ENCODE results near the gene NHEJ1.

NHEJ1 gene

DNA sequence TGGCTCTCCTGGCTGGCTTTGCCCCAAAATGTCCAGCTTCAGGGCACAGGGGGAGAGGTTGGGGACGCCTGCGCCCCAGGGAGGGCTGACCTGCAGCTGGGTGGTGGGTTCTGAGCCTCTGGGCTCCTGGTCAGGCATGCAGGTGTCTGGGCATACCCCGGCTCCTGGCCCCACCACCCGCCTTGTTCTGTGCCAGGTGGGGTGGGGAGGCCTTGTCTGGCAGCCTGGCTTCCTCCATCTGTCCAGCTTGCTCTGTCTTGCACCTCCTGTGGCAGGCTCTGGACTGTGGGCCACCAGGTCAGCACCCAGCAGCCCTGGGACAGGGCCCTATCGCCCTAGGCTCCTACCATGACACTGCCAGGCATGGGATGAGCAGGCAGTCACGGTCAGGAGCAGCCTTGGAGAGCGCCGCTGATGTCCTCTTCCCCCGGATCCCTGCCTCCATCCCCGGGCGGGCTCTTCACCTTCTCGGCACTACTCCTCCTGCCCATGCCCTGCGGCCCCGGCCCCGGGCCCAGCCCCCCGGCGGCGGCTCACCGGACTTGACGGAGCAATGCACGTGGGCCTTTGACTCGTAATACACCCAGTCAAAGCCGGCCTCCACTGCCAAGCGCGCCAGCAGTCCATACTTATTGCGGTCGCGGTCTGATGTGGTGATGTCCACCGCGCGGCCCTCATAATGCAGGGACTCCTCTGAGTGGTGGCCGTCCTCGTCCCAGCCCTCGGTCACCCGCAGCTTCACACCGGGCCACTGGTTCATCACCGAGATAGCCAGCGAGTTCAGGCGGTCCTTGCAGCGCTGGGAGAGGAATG is 103.5 kb downstream of the NHEJ1 start:
- DNase-seq: no peak

DNA sequence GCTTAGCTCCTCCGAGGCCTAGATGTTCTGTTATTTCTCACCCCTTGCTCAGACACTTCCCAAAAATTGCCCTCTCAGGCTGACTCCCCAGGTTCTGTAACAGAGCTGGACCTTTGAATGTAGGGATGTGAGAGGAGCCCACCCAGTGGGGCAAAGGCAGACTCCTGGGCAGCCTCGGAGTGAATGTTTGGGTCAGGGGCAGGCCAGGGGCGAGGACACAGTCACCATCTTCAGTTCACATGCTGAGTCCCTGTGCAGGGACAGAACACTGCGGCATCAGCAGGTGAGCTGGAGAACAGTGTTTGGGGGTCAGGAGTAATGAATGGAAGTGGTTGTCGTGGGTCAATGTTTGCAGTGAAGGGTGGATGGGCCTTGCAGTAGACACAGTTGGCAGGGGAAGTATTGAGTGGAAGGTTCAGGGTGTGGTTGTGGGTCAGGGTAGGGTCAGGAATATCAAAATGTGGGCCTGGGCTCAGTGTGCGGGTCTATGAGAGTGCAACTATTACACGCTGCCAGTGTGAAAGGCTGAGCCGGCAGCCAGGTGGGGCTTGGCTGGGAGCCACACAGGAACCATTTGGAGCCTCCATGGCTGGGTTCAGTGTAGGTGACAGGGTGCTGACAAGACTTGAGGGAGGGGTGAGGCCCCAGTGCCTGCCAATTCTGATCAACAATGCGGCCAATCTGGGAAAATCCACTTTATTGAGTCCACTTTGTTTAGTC is 104.3 kb downstream of the NHEJ1 start:
- no peak for DNase-seq

DNA sequence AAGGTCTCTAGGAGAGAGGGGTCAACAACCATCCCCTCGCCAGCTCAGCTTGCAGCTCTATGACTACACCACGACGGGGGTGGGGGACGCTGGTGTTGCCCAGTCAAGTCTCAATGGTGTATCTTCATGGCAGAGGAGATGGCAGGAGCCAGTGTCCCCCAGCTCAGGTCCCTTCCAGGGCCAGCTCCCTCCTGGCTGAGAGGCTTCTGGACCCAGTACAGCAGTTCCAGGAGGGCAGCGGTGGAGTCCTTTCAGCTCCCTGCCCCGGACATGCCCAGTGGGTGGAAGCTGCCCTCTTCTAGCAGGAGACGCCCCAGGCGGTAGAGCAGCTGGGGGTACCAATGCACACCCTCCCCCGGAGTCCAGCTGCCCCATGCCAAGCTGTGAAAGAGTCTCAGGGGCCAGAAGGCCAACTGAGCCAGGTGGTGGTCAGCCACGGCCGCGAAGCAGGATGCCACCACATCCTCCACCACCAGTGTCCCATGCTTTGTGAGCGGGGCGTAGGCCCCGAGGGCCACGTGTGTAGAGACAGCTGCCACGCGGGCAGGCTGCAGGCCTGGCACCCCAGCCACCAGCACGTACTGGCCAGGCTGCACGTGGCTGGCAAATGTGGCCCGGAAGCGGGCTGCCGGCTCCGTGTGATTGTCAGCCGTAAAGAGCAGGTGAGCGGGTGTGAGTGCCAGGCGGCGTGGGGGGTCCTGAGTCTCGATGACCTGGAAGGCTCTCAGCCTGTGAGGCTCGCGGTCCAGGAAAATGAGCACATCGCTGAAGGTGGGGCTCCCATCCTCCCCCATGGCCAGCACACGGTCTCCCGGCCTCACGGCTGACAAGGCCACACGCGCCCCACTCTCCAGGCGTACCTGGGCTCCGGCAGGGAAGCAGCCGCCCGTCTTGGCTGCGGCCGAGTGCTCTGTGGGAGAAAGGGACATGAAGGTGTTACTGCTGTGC is 105.4 kb downstream of the NHEJ1 start:
- no peak for DNase-seq

DNA sequence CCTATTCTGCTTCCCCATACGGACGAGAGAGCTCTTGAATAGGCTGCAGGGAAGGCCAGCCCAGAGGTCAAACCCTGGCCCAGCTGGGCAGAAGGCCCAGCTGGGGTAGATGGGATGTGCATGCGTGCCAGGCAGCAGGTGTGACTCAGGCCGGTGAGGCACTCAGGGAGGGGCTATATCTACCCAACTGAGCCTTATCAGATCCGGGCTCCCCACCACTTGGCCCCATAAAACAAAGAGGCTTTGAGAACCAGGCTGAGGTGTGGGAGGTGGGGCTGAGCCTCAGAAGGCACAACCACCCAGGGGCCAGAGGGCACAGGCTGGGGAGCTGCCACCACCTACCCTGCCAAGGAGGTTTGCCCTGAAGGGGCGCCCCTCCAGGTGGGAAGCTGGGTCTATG is 111.3 kb downstream of the NHEJ1 start:
- DNase-seq: no peak

DNA sequence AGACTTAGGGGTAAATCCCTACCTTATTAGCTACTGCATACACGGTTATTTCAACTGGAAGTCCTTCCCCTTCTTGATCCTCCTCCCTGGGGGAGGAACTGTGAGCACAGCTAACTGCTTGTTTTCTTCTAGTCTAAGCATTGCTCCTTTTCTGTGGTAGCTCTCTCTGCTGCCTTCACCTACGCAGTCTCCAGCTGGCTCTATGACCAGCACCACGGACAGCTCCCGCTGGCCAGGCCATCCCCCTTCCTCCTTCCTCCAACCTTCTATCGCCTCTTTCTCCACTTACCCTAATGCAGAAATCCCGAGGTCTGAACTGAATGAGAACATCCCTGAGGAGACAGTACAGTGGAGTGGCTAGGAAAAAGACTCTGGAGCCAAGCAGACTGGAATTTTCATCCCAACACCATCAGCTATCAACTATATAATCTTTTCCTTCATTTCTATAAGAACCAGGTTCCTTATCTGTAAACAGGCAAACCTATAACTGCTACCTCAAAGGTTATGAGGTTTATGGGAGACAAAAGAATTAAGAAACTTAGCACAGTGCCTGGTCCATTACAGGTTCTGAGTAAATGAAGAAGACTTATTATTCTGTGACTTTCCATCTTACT is 114.6 kb downstream of the NHEJ1 start:
- no peak for DNase-seq

DNA sequence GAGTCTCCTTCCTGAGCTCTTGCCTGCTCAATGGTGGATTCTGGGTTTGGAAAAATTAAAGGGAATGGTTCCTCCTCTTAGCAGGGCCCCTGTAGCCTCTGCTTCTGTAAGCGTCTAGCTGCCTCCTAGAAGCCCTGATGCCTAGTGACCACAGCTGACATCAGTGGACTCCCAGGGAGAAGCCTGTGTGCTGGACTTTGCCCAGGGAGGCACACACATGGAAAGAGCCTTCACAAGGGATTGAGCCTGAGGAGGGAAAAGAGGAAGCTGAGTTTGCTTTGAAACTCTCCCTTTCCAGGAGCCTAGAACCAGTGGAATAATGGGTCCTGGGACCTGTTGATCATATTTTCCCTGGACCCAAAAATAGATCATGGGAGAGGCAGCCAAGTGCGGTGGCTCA is 117.9 kb downstream of the NHEJ1 start:
- no peak for DNase-seq

DNA sequence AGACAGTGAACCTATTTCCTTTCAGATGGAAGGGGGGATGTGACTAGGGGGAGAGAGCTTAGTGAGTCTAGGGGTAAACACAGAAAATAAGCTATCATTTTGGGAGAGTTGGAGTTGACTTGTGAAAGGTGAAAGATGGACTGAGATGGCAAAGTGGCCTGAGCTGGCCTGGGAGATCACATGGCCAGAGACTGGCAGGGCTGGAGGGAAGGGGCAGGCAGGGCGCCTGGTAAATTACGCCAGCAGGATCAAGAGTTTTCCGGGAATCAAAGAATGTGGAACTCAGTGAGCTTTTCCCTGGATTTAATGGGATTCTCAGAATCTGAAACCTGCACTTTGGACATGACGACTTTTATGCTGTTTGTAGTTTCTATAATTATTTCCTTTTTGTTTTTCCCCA is 118.5 kb downstream of the NHEJ1 start:
- no peak for DNase-seq

DNA sequence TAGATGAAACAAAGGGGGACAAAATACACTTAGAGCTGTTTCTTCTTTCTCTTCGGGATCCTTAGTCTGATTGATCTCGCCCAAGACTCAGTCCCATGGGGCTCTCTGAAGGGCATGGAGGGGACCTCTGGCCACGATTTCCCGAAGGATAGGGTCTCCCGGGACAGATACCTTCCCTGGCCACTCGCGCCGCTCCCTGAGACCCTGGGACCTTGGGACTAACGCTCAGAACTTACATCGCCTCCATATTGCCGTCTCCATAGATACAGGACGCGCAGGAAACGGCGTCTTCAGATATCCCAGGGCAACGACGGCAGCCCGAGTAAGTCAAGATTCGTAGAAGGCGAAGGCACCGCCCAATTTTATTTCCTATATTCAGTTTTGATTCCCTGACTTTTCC is 119.4 kb downstream of the NHEJ1 start, which contains the start of gene CFAP65:
Gene CFAP65, minus strand, starts transcription at position 265 of the 400 bp plus-strand sequence. CDS start 2,468 bp downstream, outside the sequence.
- no peak for DNase-seq

DNA sequence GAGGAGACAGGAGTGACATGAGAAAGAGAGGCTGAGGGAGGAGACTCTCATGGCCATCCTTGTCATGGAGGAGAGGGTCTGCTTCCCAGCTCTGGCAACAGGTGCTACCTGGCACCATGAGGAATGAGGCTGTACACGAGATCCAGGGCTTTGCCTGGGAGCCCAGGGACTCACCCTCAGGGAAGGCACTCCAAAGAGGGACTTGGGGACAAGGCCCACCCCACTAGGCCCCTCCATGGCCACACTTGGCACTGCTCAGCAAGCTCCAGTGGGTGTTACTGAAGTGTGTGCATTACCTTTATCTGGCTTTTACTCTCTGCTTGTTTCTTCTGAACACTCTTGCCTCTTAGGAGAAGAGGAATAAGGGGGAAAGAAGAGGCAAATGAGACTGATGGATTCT is 122.0 kb downstream of the NHEJ1 start:
- DNase-seq: no peak

DNA sequence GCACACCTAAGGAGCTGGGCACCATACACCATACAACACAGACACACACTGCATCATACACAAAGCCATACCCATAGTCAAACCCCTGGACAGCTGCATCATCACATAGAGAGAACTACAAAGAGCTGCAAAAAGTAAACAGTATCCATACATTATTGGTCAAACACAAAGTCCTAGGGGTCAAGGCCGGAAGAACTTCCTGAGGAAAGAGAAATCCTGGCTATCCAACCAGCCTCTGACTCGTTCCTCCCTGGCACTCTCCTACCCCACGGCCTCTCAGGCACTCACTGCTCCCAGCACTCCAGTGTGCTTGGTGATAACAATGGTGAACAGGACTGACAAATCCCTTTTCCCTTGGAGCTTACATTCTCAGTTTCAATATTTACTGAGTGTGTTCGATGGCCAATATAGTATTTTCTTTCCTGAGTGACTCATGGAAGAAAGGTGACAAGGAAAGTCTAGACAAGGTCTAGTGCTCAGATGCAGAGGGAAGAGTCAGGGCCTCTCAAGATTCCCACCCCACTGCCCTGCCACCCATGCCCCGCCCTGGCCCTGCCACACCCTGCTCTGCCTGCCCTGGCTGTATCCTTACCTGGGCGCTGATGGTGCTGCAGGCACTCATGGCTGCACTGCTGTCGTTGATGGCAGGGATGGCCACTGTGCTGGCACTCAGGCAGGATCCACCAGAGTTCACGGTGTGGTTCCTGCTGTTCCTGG is 122.7 kb downstream of the NHEJ1 start:
- no peak for DNase-seq

DNA sequence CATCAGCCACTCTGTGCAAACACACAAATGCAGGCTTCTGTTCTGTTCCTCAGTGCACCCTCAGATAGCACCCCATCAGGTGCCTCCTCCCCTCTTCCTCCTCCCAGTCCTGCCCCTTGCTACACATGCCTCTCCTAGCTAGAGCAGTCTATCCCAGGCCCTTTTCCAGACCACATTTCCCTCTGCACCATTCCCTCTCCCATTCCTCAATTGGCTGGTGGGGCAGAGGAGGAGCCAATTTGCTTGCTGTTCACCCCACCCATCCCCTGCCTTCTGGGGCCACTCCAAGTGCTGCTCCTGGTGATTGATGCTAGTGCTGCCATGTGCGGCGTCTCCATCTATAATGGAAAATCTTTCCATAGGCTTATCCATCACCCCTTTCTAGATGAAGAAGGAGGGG is 124.7 kb downstream of the NHEJ1 start:
- no peak for DNase-seq

DNA sequence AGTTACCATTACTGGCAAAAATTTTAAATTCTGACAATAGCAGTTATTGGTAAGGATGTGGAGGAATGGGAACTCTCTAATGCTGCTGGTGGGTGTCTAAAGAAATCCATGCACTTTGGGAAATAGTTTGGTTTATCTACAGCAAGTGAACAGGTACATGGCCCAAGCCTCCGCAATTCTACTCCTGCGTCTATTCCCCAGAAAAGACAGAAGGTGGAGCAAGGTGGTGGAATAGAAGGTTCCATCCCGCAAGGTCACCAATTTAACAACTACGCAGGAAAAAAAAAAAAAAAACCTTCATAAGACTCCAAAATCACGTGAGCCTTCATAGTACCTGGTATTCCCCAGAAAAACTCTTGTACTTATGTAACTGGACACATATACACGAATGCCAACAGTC is 125.8 kb downstream of the NHEJ1 start:
- no peak for DNase-seq

DNA sequence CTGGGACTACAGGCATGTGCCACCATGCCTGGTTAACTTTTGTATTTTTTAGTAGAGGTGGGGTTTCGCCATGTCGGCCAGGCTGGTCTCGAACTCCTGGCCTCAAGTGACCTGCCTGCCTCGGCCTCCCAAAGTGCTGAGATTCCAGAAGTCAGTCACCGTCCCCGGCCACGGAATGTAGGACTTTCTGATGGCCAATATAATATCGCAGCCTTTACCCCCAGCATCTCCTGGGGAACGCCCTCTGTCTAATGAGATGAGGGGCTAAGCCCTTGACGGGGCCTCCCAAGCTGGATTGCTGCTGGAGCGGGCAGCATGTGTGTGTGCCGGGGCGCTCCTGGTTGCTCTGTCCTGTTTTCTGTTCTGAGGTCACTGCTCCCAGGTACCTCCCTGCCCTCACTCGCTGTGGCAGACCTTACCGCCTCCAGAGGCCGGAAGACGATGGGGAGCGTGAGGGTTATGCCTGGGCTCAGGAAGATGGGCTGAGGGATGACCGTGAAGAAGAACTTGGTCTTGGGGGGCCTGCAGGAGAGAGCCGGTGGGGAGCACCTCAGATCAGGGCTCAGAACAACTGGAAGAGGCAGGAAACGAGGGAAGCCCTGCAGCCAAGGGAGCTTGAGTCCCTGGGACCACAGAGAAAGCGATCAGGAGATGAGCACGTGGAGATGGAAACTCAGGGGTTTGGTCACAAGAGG is 128.4 kb downstream of the NHEJ1 start:
- DNase-seq: no peak

DNA sequence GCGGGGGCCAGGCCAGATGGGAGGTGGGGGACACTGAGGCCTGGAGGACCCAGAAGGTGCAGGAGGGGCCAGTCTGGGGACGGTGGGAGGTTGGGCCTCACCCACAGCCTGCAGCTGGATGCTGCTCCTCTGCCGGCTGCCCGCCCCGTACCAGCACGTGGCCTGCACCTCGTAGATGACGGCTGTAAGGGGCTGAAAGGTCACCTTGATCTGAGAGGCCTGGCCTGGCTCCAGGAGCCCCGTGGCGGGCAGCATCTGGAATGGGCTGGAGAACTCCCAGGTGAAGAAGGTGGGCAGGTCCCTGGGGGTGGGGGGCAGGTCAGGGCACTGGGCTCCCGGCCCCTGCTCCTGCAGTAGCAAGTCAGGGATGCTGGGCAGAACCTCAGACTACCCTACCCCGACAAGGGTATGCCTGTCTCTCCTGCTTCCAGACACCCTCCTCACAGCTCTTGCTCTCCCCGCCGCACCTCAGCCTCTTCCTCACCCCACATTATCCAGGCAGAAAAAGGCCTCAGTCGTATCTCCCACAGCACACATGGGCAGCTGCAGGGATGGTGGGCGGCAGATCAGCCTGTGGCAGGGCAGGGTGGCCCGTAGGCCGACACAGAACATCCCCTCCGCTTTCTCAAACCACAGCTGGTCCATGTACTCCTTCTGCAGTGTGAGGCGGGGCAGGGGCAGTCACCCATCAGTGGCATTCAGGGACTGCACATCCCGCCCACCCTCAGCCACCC is 129.4 kb downstream of the NHEJ1 start:
- no peak for DNase-seq

DNA sequence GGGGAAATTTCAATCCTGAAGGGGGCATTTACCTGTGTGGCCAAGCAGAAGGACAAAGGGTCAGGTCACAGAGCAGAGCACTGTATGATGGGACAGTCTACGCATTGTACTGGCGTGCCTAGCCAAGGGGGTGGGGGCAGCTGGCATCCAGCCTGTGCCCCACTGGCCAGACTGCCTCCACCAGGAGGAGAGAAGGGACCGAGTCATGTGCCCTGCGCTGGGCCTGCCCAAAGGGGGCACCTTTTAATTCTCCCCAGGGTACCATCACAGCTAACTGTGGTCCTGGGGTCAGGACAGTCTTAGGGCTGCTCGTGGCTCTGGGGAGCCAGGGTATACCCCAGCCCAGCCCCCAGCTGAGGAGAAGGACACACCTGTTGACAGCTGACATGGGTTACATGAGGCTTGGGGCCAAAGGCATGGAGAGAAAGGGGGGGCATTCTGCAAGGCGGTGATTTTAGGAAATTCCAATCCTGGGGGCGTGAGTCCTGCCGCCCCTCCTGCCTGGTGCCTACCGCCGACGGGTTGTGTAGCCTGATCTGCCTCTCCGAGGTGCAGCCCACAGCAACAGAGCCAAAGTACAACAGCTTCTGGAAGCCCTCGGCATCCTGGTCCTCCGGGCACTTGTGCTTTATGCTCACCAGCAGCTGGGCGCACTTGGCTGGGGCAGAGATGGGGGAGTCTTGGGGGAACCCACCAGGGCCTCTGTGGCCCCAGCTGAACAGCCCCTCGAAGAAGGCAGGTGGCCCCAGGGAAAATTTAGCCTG is 130.3 kb downstream of the NHEJ1 start:
- DNase-seq: no peak

DNA sequence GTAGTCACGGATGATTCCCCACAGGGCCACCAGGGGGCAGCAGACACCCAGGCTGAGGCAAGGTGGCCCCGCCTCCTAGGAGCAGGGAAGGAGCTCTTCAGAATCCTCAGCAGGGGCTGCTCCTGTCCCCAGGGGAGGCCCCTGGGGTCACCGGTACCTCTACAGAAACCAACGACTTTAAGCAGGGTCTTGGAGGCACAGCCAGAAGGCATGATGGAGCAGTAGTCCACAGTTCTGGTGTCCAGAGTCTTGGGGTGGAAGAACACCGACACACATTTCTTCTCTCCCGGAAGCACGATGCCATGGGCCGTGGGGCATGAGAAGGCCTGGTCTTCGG is 130.8 kb downstream of the NHEJ1 start:
- peak; percentile 68 for DNase-seq

DNA sequence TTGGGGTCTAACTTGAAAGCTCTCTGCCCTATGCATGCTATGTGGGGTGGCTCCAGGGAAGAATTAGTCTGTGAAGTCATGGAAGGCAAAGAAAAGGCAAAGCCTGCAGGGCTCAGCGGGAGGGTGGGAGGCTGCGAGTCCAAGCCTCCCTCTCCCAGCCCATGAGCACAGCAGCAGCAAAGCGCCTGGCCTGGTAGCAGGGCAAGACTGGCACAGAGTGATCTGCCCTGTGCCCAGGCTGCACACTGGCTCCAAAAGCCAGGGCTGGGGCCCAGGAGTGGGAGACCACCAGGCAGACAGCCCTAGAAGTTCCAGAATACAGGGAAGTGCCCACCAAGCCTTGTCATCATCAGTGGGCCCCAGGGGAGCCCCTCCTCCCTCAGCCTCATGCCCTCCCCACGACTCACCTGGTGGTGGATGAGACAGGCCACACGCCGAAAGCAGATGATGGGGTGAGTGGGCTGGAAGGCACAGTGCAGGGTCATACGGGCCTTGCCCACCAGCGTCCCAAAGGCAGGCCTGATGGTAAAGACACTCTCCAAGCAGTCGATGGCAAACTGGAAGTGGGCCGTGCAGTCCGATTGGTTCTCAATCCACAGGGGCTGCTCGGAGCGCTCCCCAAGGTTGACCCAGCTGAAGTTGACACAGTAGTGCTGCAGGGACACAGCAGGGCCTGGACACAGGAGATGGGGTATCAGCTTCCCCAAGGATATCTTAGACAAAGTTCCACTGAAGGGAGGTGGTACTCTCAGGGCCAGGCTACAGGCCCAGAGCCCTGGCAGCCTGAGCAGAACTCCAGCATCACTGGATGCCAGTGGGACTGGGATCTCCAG is 131.4 kb downstream of the NHEJ1 start:
- no peak for DNase-seq

DNA sequence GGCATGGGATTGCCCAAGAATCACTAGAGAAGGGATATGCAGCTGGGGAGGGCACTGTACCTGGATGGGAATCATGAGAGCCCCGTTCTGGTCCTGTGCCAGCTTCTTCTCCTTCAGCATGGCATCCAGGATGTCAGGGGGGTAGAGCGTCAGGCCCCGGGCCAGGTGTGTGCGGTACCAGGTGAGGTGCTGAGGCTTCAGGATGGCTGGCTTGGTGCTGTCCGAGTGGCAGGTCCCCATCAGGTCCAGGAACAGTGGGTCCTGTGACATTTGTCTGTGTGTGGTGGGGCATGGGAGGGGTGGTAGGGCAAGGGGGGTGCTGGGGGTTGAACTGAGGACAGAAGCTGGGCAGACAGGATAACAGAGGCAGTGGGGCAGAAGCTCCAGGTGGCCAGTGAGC is 132.5 kb downstream of the NHEJ1 start:
- DNase-seq: no peak

DNA sequence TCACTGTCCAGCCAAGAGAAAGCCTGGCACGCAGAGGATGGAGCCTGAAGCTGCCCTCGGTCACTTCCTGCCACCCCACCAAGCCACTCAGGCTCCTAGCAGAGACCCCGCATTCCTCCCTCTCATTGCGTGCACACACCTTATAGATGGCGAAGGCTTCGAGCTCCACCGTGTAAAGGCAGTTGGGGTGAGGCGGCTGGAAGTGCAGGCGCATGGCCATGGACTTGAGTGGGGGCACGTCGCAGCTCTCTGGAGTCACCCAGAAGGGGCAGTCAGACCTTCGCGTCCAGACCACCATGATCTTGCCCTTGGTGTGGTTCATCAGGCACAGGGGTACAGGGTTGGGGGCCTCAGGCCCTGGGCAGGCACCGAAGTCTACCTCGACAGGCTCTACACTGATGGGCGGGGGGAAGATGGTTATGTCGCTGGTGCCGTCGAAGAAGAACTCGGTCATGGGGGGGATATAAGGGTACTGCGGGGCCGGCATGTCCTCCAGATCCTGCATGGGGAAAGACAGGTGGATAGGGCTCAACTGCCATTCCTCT is 133.0 kb downstream of the NHEJ1 start:
- DNase-seq: no peak
